ENCODE measurements around the gene GREB1L.

DNA sequence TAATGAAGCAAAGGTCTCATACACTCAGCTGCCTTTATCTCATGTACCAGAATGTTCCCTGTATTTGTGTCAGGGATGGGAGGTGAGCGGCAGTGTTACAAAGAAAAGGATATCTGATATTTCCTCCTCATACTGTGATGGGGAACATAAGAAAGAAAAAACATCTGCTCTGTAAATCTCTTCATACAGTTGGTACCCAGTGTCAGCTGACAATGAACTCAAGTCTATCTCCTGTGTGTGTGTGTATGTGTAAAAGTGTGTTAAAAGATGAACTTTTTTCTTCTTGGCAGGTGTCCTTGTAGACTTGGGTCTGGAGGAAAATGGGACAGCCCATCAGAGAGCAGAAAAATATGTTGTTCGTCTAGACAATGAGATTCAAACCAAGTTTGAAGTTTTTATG is 230.7 kb downstream of the GREB1L start:
- TF ChIP-seq POLR2A (IDR thresholded peaks at IDR 0.05; ENCODE audit: low read length) (no peak), GATA1 (IDR thresholded peaks at IDR 0.05; ENCODE audit: low read depth, low read length) (no peak)

Measured in erythroblast (primary cell).